Activated CD8-positive, alpha-beta memory T cell treated with anti-CD3 and anti-CD28 coated beads, Interleukin-2, amount 50 U/mL, for 24 hours (primary cell): ENCODE measurements around the gene DPPA5.
A peak's percentile ranks its signal among the peaks of the same experiment; 100 is the strongest.
"Not testable (repeated sequence)": the region's sequence is repeated elsewhere in the genome, so short reads cannot be mapped to it uniquely, and the experiment has no call there.

Experiments
- DNase-seq: peaks from one replicate; pipeline ENCODE4 v3.0.0-alpha.2; 2020; ENCODE audit errors: extremely low read depth

The DPPA5 gene, protein sequence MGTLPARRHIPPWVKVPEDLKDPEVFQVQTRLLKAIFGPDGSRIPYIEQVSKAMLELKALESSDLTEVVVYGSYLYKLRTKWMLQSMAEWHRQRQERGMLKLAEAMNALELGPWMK

DNA sequence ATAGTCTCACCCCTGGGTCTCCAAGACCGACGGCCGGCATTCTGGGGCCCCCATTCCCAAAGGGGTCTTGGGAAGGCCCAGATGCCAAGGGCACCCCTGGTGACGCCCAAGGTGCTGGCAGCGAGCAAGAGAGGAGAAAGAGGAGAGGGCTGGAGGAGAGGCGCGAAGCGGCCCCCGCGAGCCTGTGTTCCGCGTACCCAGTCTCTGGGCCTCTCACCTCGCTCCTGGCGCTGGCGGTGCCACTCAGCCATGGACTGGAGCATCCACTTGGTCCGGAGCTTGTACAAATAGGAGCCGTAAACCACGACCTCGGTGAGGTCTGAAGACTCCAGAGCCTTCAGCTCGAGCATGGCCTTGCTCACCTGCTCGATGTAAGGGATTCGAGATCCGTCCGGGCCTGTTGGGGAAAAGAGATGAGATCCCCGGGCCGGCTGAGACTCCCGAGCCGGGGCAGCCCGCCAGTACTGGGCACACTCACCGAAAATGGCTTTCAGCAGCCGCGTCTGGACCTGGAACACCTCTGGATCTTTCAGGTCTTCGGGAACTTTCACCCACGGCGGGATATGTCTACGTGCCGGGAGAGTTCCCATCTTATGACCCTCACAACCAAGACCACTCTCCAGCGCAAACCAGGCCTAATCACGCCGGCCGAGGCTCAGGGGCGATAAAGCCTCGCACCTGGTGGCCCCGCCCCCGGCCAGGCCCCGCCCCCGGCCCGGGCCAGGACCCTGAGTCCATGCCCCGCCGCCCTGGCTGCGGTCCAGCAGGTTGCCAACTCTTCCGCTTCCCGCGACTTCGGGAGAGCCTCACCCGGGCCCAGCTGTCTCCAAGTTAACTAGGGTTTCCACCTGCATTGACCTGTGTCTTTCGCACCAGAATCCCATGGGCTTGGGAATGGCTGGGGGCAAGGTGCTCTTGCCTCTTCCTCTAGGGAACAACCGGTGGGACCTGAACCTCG lies at the start of gene DPPA5:
TSS of gene DPPA5 (minus strand) at position 641 of the 958 bp plus-strand sequence. CDS start at position 590, 51 bp downstream.
- no peak for DNase-seq

DNA sequence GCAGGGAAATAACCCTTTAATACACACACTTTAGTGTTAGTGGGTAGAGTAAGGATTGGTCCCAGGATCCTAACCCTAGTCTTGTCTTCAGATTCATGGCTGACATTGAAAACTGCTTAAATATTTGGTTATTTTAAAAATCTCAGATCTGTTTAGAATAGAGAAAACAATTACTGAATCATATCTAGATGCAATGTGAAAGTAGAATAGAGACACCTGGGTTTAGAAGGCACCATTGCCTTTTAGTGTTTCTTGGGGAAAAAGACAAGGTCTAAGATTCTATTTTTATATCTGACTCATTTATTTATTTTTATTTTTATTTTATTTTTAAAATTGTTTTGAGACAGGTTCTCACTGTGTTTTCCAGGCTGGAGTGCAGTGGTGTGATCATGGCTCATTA lies 46.6 kb upstream of the DPPA5 start:
- no peak for DNase-seq

DNA sequence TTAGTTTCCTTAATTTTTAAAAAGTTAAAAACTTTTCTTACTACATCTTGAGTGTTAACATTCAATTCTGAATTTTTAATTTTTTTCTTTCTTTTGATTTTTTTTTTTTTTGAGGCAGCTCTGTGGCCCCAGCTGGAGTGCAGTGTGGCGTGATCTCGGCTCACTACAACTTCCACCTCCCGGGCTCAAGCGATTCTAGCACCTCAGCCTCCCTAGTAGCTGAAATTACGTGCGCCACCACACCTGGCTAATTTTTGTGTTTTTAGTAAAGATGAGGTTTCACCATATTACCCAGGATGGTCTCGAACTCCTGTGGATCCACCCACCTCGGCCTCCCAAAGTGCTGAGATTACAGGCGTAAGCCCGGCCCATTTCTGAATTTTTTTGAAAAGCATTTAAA lies 41.8 kb upstream of the DPPA5 start:
- no peak for DNase-seq

DNA sequence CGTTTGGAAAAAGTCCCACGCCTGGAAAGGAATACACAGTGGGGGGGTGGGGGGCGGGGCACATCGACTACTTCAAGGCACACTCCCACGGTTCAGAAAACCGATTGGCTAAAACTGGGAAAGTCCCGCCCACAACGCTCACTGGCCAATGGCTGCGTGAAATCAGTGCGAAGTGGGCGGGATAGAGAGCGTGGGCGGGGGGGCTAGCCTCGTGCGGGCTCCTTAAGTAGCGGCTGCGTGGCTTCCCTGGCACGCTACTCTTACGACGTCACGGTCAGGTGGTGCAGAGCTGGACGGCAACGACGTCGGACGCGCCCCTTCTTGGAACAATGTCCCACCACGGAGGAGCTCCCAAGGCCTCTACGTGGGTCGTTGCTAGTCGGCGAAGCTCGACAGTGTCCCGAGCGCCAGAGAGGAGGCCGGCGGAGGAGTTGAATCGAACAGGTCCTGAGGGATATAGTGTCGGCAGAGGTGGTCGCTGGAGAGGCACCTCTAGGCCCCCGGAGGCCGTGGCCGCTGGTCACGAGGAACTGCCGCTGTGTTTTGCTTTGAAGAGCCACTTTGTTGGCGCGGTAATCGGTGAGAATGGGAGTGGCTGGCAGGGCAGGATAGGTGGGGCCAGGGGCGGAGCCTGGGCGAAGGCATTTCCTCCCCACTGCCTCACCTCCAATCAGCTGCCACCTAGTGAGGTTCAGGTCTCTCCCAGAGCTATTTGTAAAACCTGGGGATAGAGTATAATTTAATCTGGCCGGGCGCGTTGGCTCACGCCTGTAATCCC lies 40.7 kb upstream of the DPPA5 start, which contains the start of gene DDX43:
TSS of gene DDX43 (plus strand) at position 252 of the 778 bp plus-strand sequence. CDS start at position 330, 78 bp downstream.
- no peak for DNase-seq

DNA sequence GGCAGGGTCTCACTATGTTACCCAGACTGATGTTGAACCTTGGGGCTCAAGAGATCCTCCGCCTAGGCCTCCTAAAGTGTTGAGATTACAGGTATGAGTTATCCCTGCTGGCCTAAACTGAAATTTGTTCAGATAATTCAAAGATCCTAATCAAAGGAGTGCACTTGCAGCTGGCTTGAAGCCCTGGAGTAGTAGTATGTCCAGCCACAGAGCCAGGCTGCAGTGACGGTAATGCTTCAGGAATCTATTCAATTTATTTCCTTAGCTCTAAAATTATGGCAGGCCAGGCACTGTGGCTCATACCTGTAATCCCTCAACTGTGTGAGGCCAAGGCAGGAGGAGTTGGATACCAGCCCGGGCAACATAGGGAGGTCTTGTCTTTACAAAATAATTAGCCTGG lies 39.2 kb upstream of the DPPA5 start:
- no peak for DNase-seq

DNA sequence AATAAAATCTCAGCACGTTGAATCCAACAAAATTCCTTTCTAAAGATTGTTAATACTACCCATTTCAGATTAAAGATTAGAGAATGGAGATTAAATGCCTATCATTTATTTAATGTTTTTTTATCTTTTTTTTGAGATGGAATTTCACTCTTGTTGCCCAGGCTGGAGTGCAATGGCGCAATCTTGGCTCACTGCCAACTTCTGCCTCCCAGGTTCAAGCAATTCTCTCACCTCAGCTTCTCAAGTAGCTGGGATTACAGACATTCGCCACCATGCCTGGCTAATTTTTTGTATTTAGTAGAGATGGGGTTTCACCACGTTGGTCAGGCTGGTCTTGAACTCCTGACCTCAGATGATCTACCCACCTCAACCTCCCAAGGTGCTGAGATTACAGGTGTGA lies 38.1 kb upstream of the DPPA5 start:
- not testable (repeated sequence) for DNase-seq

DNA sequence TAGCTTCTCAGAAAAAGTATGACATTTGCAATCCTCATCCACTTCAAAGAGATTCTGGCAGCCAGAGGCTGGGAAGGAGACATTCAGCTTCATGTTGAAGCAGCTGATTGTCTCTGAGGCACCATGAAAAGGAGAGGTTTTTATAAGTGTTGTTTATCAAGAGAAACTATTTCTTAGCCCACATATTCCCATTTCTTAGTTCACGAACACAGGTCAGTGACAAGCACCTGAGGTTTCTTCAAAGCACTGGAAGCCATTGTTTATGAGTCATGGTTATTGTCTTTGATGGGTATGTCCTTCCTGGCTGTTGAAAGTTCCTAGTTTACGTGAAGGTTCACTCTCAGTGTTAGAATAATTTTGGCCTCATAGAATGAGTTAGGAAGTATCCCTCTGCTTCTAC lies 37.6 kb upstream of the DPPA5 start:
- DNase-seq = no peak

DNA sequence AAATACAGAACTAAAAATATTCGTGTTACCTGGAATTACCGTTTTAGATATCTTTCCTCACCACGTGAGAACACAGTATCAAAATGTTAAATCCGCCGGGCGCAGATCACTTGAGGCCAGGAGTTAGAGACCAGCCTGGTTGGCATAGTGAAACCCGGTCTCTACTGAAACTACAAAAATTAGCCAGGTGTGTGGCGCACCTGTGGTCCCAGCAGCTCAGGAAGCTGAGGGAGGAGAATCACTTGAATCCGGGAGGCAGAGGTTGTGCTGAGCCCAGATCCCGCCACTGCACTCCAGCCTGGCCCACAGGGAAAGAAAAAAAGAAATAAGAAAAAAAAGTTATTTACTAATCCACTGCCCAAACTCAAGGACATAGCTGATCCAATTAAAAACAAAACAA lies 35.8 kb upstream of the DPPA5 start:
- DNase-seq = no peak

DNA sequence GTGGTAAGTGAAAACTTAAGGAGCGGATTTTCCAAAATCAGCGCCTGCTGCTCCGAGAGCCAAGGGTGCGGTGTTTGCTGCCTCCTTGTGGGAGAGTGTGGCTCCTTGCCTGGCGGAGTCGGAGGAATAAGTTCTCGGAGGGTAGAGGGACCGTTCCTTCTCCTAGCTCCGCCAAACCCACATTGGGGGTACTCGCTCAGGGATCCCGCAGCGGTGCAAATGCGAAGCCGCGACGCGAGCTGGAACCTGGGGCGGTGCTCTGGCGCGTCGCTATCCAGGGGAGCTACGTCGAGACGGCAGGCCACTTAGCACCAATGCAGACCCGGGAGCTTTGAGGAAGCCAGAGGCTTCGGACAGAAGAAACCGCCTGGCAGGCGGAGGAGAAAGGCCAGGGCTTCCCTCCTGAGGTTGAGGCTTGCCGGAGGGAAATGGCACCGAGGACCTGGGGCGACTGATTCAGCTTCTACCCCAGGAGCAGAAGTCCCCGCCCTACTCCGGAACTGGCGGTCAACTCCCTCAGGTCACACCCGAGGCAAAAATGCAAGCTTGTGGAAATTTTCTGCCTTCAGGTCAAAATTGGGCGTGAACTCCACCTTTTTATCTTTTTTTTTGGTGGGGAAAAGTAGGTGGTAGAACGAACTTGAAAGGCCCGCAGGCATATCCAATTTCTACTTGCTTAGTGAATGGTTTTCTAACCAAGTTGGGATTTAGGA lies 34.9 kb upstream of the DPPA5 start:
- DNase-seq = peak; percentile 17

DNA sequence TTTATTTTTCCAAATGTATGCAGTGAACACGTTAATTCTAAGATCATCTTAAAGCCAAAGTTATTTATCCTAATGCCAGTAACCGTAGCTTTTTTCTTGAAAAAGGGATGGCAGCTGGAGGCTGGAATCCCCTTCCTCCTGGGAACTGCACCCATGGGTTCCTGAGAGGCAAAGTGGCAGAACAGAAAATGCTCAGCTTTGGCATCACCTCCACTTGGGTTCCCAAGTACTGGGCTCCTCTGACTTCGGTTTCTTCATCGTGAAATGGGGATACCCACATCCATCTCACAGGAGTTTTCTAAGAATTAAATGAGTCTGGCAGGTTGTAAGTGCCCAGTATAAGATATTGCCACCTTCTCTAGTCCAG lies 34.3 kb upstream of the DPPA5 start:
- no peak for DNase-seq

DNA sequence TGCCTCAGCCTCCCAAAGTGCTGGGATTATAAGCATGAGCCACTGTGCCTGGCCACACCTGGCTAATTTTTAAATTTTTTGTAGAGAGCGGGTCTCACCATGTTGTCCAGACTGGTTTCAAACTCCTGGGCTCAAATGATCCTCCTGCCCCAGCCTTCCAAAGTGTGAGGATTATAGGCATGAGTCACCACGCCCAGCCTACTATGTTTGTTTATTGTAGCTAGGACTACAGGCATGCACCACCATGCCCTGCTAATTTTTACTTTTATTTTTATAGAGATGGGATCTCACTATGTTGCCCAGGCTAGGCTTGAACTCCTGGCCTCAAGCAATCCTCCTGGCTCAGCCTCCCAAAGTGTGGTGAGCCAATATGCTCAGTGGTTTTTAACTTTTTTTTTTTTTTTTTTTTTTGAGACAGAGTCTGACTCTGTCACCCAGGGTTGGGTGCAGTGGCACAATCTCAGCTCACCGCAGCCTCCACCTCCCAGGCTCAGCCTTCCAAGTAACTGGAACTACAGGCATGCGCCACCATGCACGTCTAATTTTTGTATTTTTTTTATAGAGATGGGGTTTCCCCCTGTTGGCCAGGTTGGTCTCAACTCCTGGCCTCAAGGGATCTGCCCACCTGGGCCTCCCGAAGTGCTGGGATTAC lies 28.5 kb upstream of the DPPA5 start:
- DNase-seq = no peak

DNA sequence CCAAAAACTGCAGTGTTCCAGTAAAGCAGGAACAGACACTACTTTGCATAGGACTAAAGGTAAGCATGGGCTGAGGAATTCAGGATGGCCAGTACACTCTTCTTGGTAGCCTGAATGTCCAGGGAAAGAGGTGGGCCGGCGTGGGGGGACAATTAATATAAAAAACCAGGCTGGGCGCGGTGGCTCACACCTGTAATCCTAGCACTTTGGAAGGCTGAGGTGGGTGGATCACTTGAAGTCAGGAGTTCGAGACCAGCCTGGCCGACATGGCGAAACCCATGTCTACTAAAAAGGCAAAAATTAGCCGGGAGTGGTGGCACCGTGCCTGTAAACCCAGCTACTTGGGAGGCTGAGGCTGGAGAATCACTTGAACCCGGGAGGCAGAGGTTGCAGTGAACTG lies 27.5 kb upstream of the DPPA5 start:
- DNase-seq = not testable (repeated sequence)

DNA sequence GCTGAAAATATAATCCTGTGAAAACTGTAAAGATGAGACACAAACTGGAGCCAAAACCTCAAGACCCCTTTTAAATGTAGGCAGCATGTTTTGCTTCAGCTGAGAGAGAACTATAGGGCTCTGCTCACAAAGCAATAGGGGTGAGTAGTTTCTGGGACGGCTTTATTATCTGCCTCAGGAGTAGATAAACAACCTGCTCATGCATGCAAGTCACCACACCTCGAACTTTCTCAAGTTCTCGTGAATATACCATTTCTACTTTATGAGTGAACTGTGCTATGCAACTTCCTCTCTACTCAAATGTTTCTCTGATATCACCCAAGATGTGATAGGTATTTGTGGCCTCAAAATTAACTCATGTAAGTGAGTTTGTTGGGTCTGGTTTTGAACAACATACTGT lies 23.1 kb upstream of the DPPA5 start:
- no peak for DNase-seq

DNA sequence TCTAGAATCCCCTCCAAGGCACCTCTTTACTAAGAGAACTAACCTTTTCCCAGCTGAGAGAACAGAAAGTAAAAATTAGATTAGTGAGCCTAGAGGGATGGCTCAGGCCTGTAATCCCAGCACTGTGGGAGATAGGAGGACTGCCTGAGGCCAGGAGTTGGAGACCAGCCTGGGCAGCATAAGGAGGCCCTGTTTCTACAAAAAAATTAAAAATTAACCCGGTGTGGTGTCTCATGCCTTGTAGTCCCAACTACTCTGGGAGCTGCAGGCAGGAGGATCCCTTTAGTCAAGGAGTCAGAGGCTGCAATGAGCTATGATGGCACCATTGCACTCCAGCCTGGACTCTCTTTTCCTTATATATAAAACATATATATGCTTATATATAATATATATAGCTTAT lies 21.1 kb upstream of the DPPA5 start:
- DNase-seq = no peak

DNA sequence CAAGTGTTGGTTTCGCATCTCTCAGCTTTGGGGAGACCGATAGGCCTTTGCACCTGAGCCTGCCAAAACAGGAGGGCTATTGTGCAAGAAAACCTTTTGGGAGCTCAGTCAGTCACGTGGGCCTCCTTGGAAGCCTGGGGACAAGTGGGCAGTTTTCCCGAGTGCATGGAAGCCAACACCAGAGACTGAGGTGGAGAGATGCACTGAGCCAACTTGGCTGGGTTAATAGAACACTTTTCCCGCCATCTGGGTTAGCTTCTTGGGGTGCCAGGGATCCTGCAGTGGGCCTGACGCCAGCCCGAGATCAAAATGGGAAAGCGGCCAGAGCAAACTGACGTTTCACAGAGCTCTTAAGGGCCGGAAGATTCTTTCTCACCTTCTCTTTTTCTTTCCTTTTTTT lies 18.4 kb upstream of the DPPA5 start:
- no peak for DNase-seq

DNA sequence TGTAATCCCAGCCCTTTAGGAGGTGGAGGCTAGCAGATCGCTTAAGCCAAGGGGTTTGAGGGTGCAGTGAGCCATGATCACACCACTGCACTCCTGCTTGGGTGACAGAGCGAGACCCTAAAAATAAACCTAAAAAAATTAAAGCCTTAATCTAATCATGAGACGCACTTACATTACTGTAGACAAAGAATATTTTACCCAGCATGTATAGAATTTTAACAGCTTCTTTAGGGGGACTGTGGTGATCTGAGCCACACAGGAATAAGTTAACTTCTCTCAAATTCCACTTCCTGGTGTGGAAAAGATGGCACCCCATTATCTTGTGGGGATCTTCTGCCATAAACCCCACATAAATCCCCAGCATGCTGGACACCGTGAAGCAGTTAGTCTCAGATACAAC lies 17.9 kb upstream of the DPPA5 start:
- DNase-seq = no peak

DNA sequence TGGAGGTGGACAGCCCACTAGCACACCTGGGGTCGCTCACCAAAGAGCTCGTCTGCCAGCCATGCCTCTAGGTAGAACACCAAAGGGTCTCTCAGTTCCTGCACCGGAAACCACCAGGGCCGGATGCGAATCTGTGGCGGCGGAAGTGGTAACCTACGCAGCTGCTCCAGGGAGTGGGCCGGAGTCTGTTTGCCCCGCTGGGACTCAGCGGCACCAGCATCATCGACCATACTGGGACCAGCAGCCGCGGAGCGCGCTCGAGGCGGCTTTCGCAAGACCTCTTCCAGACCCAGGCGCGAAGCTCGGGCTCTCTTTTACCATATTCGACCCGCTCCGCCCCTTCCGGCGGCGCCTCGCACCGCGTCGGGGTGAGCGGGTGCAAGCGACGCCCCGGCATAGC lies 15.5 kb upstream of the DPPA5 start, which contains the start of gene OOEP:
TSS of gene OOEP (minus strand) at position 335 of the 400 bp plus-strand sequence. CDS start at position 230, 105 bp downstream.
- no peak for DNase-seq

DNA sequence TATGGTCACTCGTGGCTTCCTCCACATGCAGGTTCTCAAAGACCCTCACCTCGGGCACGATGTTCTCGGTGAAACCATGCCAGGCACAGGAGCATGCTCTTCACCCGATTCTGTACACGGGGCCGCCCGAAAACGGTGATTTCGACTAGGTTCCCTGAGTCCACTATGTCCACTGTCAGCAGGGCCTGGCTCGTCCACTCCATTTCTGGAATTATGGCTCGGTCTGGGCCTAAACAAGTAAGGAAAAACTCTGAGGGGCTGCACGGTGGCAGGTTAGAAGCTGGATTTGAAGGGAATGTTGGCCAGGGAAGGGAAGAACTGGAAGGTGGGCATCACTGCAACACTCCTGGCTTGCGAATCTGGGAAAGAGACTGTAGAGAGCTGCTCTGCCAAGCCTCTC lies 15.1 kb upstream of the DPPA5 start:
- DNase-seq = no peak

DNA sequence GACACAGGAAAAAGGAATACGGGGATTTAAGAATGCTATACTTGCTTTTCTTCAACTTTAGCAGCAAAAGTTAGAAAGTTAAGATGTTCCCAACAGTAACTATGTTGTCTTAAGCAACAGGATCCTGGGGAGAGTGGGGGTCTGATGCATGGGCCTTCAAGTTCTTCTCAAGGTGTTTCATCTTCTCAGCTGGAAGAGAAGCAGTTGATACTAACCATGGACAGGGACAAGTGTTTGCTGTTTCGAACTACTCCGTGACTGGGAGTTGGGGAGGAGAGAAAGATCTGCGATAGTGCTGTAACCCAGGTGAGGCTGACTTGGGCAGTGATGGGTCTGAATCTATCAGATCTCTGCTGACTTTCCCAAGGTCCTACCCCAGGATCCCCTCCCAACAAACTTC lies 14.6 kb upstream of the DPPA5 start:
- DNase-seq = no peak

DNA sequence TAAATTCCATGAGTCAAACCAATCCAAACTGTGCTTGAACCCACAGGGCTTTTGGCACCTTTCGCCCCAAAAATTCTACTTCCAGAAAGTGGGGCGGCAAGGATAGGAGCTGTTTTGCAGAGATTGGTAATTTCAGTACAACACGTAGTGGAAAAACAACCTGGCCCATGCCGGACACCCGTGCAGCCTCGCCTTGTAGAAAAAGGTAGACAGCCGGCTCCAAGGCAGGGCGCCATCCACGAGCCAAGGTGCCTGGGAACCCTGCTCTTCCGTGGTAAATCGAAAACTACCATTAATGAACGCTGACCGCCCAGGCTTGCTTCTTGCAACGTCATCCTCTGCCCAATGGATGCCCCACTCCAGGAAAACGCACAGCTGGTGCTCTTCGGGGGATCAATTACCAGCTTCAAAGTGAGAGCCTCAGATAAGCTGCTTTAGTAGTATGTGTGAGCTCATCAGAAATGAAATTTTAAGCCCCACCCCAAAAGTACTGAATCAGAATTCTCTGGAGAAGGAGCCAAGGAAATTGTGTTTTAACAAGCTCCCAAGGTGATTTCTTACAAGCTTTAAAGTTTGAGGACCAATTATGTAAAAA lies 13.8 kb upstream of the DPPA5 start:
- no peak for DNase-seq

DNA sequence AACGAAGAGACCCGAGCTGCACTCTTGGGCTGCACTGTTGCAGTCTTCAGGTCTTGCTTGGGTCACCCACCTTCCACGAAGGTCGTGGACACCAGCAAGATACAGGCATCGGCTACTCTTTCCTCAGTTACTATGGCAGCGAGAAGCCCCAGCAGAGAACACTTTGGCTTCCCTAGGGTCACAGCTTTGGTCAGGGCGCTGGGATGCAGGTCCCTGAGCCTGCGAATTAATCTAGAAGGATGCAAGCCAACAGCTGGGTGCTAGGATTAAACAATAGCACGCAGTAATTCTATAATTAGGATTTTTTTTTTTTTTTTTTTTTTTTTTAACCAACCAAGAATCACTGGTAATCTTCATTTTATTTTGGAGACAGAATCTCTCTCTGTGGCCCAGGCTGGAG lies 10.5 kb upstream of the DPPA5 start:
- no peak for DNase-seq
